K562 (cell line): ENCODE measurements around the gene LDLR. TPM values are rescaled to one million over a fixed set of nuclear protein-coding genes. Genes with fewer than 3 reads are reported as not detected.

Source experiments
- HSF4 ChIP-seq: fragments of 250-450 bp; sonication (Bioruptor Pico); IDR thresholded peaks from 2 replicates; pipeline ENCODE4 v2.1.2; 2022; ENCODE audit warnings: mild to moderate bottlenecking, moderate library complexity, borderline replicate concordance
- KAT7 ChIP-seq: sonication (generic); formaldehyde crosslinking; IDR thresholded peaks from 2 replicates; pipeline ENCODE4 v1.8.0; 2022; ENCODE audit warnings: missing genetic modification reagents, mild to moderate bottlenecking, borderline replicate concordance
- MAZ ChIP-seq, 2 experiments: fragments of 450-650 bp in 1 of 2; sonication (generic) in 1 of 2; formaldehyde crosslinking; IDR thresholded peaks in 1 of 2; conservative IDR thresholded peaks in 1 of 2; 2 replicates each; pipeline versions ENCODE4 v1.4.0 to v1.5.0; 2020; ENCODE audit warnings: mild to moderate bottlenecking in 1 of 2, missing genetic modification reagents in 1 of 2
- MCM7 ChIP-seq, 2 experiments: fragments of 450-650 bp; IDR thresholded peaks; 2 replicates each; pipeline ENCODE4 v1.6.1; 2016 to 2018
- ZFX ChIP-seq: sonication (generic); formaldehyde crosslinking; IDR thresholded peaks from 2 replicates; pipeline ENCODE4 v1.8.0; 2022; ENCODE audit warnings: mild to moderate bottlenecking, missing genetic modification reagents, moderate library complexity
- polyA plus RNA-seq, 8 experiments: library from polyadenylated mRNA; depleted of rRNA in 4 of 8; stranded (reverse) in 5 of 8; unstranded in 3 of 8; fragments of >200 nt; fragmentation: Nextera tagmentation in 2 of 8; fragmentation: Illumina TruSeq in 1 of 8; extraction: Ambion mirVana in 2 of 8; extraction: Trizol in 1 of 8; gene quantifications; 2 replicates each; pipeline versions ENCODE4 v1.2.1 to v1.2.3, GENCODE V29; 2011 to 2014; ENCODE audit warnings: inconsistent platforms in 1 of 8, missing spikeins in 1 of 8
- total RNA-seq, 7 experiments: library from RNA; depleted of rRNA in 6 of 7; stranded (reverse); fragments of >200 nt in 6 of 7; fragmentation: Illumina TruSeq in 2 of 7; extraction: Trizol in 2 of 7; gene quantifications; 2 replicates each; pipeline versions ENCODE4 v1.2.1 to v1.2.3, GENCODE V29; 2011 to 2021; ENCODE audit warnings: low replicate concordance in 1 of 7
- TF ChIP-seq, protein P1 (sequence below), 2 experiments: fragments of 250-450 bp in 1 of 2; fragments of 450-650 bp in 1 of 2; sonication (Bioruptor Pico) in 1 of 2; IDR thresholded peaks; 2 replicates each; pipeline versions ENCODE4 v1.6.1 to v1.8.0; 2016 to 2021; ENCODE audit warnings: mild to moderate bottlenecking in 2 of 2, moderate library complexity in 2 of 2, missing compliant biosample characterization in 1 of 2, missing genetic modification characterization in 1 of 2
- TF ChIP-seq, protein P2 (sequence below): sonication (generic); formaldehyde crosslinking; IDR thresholded peaks from 2 replicates; pipeline ENCODE4 v1.8.1; 2023; ENCODE audit warnings: mild to moderate bottlenecking, missing genetic modification reagents
- TF ChIP-seq, protein P3 (sequence below): sonication (generic); formaldehyde crosslinking; IDR thresholded peaks from 2 replicates; pipeline ENCODE4 v1.8.1; 2023; ENCODE audit warnings: mild to moderate bottlenecking, missing genetic modification reagents
- TF ChIP-seq, protein P4 (sequence below), 2 experiments: fragments of 450-650 bp; IDR thresholded peaks; 2 replicates each; pipeline ENCODE4 v1.6.1; 2018; ENCODE audit warnings: mild to moderate bottlenecking in 2 of 2, low read depth in 1 of 2; ENCODE audit not compliant: partially characterized antibody in 2 of 2
- TF ChIP-seq, protein P5 (sequence below): sonication (generic); formaldehyde crosslinking; IDR thresholded peaks from 2 replicates; pipeline ENCODE4 v1.8.0; 2022; ENCODE audit warnings: missing genetic modification reagents, mild to moderate bottlenecking, borderline replicate concordance
- TF ChIP-seq, protein P6 (sequence below), 3 experiments: fragments of 200-800 bp in 1 of 3; fragments of 250-450 bp in 1 of 3; fragments of 450-650 bp in 1 of 3; sonication (Bioruptor Pico) in 1 of 3; sonication (Bioruptor generic) in 1 of 3; formaldehyde crosslinking in 1 of 3; IDR thresholded peaks; 2 replicates each; pipeline versions ENCODE4 v1.6.1 to v1.8.0; 2016 to 2022; ENCODE audit warnings: mild to moderate bottlenecking in 2 of 3, missing genetic modification characterization in 2 of 3, missing compliant biosample characterization in 1 of 3, moderate library complexity in 1 of 3

LDLR gene
- total and polyA plus RNA-seq, 9 of the 15 experiments (the other 6 are each of a cell fraction or from before 2014, with no cell fraction given): 19.9 to 114 (median 56.3) TPM

DNA sequence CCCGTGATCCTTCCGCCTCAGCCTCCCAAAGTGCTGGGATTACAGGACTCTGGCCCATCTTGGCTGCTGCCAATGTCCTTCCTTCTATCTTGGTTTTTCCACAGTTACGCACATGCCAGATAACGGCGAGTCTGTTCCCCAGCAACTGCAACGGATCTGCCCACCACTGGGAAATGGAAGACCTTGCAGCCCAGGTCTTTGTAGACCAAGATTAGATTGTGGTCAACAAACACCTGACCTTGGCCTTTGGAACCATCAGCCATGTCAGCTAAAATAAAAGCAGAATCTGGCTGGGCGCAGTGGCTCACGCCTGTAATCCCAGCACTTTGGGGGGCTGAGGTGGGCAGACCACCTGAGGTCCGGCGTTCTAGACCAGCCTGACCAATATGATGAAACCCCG is 10.4 kb upstream of the LDLR start (continued):
- TF ChIP-seq, protein P1, sequence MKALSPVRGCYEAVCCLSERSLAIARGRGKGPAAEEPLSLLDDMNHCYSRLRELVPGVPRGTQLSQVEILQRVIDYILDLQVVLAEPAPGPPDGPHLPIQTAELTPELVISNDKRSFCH (CRISPR knock-in tag; IDR thresholded peaks at IDR 0.05): no peak
- TF ChIP-seq, protein P1 (tag; IDR thresholded peaks at IDR 0.05): 0 out of 2 replicates have a peak, but pooled peaks have one; percentile 37
- TF ChIP-seq MAZ (CRISPR knock-in tag; conservative IDR thresholded peaks at IDR 0.05 in 1 of 2, IDR thresholded peaks at IDR 0.05 in 1 of 2): no peak
- TF ChIP-seq ZFX (CRISPR knock-in tag): no peak
- TF ChIP-seq MCM7 (IDR thresholded peaks at IDR 0.05): no peak
- no peak for TF ChIP-seq HSF4 (CRISPR knock-in tag)
- TF ChIP-seq, protein P2, sequence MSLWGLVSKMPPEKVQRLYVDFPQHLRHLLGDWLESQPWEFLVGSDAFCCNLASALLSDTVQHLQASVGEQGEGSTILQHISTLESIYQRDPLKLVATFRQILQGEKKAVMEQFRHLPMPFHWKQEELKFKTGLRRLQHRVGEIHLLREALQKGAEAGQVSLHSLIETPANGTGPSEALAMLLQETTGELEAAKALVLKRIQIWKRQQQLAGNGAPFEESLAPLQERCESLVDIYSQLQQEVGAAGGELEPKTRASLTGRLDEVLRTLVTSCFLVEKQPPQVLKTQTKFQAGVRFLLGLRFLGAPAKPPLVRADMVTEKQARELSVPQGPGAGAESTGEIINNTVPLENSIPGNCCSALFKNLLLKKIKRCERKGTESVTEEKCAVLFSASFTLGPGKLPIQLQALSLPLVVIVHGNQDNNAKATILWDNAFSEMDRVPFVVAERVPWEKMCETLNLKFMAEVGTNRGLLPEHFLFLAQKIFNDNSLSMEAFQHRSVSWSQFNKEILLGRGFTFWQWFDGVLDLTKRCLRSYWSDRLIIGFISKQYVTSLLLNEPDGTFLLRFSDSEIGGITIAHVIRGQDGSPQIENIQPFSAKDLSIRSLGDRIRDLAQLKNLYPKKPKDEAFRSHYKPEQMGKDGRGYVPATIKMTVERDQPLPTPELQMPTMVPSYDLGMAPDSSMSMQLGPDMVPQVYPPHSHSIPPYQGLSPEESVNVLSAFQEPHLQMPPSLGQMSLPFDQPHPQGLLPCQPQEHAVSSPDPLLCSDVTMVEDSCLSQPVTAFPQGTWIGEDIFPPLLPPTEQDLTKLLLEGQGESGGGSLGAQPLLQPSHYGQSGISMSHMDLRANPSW (CRISPR knock-in tag): no peak
- TF ChIP-seq, protein P3, sequence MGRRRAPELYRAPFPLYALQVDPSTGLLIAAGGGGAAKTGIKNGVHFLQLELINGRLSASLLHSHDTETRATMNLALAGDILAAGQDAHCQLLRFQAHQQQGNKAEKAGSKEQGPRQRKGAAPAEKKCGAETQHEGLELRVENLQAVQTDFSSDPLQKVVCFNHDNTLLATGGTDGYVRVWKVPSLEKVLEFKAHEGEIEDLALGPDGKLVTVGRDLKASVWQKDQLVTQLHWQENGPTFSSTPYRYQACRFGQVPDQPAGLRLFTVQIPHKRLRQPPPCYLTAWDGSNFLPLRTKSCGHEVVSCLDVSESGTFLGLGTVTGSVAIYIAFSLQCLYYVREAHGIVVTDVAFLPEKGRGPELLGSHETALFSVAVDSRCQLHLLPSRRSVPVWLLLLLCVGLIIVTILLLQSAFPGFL (CRISPR knock-in tag): no peak
- TF ChIP-seq, protein P4, sequence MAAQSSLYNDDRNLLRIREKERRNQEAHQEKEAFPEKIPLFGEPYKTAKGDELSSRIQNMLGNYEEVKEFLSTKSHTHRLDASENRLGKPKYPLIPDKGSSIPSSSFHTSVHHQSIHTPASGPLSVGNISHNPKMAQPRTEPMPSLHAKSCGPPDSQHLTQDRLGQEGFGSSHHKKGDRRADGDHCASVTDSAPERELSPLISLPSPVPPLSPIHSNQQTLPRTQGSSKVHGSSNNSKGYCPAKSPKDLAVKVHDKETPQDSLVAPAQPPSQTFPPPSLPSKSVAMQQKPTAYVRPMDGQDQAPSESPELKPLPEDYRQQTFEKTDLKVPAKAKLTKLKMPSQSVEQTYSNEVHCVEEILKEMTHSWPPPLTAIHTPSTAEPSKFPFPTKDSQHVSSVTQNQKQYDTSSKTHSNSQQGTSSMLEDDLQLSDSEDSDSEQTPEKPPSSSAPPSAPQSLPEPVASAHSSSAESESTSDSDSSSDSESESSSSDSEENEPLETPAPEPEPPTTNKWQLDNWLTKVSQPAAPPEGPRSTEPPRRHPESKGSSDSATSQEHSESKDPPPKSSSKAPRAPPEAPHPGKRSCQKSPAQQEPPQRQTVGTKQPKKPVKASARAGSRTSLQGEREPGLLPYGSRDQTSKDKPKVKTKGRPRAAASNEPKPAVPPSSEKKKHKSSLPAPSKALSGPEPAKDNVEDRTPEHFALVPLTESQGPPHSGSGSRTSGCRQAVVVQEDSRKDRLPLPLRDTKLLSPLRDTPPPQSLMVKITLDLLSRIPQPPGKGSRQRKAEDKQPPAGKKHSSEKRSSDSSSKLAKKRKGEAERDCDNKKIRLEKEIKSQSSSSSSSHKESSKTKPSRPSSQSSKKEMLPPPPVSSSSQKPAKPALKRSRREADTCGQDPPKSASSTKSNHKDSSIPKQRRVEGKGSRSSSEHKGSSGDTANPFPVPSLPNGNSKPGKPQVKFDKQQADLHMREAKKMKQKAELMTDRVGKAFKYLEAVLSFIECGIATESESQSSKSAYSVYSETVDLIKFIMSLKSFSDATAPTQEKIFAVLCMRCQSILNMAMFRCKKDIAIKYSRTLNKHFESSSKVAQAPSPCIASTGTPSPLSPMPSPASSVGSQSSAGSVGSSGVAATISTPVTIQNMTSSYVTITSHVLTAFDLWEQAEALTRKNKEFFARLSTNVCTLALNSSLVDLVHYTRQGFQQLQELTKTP (IDR thresholded peaks at IDR 0.05; ENCODE audit: low read depth in 1 of 2, partially characterized antibody in 2 of 2): no peak
- TF ChIP-seq, protein P5, sequence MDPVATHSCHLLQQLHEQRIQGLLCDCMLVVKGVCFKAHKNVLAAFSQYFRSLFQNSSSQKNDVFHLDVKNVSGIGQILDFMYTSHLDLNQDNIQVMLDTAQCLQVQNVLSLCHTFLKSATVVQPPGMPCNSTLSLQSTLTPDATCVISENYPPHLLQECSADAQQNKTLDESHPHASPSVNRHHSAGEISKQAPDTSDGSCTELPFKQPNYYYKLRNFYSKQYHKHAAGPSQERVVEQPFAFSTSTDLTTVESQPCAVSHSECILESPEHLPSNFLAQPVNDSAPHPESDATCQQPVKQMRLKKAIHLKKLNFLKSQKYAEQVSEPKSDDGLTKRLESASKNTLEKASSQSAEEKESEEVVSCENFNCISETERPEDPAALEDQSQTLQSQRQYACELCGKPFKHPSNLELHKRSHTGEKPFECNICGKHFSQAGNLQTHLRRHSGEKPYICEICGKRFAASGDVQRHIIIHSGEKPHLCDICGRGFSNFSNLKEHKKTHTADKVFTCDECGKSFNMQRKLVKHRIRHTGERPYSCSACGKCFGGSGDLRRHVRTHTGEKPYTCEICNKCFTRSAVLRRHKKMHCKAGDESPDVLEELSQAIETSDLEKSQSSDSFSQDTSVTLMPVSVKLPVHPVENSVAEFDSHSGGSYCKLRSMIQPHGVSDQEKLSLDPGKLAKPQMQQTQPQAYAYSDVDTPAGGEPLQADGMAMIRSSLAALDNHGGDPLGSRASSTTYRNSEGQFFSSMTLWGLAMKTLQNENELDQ (CRISPR knock-in tag): no peak
- TF ChIP-seq KAT7 (CRISPR knock-in tag): no peak
- TF ChIP-seq, protein P6, sequence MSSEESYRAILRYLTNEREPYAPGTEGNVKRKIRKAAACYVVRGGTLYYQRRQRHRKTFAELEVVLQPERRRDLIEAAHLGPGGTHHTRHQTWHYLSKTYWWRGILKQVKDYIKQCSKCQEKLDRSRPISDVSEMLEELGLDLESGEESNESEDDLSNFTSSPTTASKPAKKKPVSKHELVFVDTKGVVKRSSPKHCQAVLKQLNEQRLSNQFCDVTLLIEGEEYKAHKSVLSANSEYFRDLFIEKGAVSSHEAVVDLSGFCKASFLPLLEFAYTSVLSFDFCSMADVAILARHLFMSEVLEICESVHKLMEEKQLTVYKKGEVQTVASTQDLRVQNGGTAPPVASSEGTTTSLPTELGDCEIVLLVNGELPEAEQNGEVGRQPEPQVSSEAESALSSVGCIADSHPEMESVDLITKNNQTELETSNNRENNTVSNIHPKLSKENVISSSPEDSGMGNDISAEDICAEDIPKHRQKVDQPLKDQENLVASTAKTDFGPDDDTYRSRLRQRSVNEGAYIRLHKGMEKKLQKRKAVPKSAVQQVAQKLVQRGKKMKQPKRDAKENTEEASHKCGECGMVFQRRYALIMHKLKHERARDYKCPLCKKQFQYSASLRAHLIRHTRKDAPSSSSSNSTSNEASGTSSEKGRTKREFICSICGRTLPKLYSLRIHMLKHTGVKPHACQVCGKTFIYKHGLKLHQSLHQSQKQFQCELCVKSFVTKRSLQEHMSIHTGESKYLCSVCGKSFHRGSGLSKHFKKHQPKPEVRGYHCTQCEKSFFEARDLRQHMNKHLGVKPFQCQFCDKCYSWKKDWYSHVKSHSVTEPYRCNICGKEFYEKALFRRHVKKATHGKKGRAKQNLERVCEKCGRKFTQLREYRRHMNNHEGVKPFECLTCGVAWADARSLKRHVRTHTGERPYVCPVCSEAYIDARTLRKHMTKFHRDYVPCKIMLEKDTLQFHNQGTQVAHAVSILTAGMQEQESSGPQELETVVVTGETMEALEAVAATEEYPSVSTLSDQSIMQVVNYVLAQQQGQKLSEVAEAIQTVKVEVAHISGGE (CRISPR knock-in tag; IDR thresholded peaks at IDR 0.05): no peak
